Parathyroid adenoma (tissue), 2 donors: ENCODE measurements around the gene PKDCC.

Experiments used
- H2AFZ ChIP-seq: fragments of 300-600 bp; sonication (generic); one replicate; pipeline ENCODE4 v1.7.0; 2017; ENCODE audit warnings: antibody characterized with exemption, mild to moderate bottlenecking
- H3K27ac ChIP-seq: fragments of 300-600 bp; sonication (generic); one replicate; pipeline ENCODE4 v1.7.0; 2017
- H3K27me3 ChIP-seq: fragments of 300-600 bp; sonication (generic); one replicate; pipeline ENCODE4 v1.7.0; 2017; ENCODE audit warnings: low read length; ENCODE audit not compliant: control insufficient read depth, insufficient read depth
- H3K36me3 ChIP-seq: fragments of 300-600 bp; sonication (generic); one replicate; pipeline ENCODE4 v1.7.0; 2017; ENCODE audit warnings: low read length; ENCODE audit not compliant: control insufficient read depth, insufficient read depth
- H3K4me1 ChIP-seq: fragments of 300-600 bp; sonication (generic); one replicate; pipeline ENCODE4 v1.7.0; 2017; ENCODE audit warnings: control low read depth
- H3K4me2 ChIP-seq: fragments of 300-600 bp; sonication (generic); one replicate; pipeline ENCODE4 v1.7.0; 2017; ENCODE audit warnings: low read length
- H3K4me3 ChIP-seq: fragments of 300-600 bp; sonication (generic); one replicate; pipeline ENCODE4 v1.7.0; 2017; ENCODE audit warnings: low read depth, low read length
- H3K79me2 ChIP-seq: fragments of 300-600 bp; sonication (generic); one replicate; pipeline ENCODE4 v1.7.0; 2017; ENCODE audit warnings: control low read depth
- H3K9ac ChIP-seq: fragments of 300-600 bp; sonication (generic); one replicate; pipeline ENCODE4 v1.7.0; 2017; ENCODE audit warnings: mild to moderate bottlenecking
- H3K9me3 ChIP-seq: fragments of 300-600 bp; sonication (generic); one replicate; pipeline ENCODE4 v1.7.0; 2017; ENCODE audit warnings: low read length; ENCODE audit not compliant: control insufficient read depth
- TF ChIP-seq, protein P1 (sequence below): fragments of 300-600 bp; sonication (generic); IDR thresholded peaks from one replicate; pipeline ENCODE4 v1.7.0; 2017; ENCODE audit warnings: antibody characterized with exemption, mild to moderate bottlenecking
- donor health status: primary hyperparathyroidism.

Gene PKDCC

DNA sequence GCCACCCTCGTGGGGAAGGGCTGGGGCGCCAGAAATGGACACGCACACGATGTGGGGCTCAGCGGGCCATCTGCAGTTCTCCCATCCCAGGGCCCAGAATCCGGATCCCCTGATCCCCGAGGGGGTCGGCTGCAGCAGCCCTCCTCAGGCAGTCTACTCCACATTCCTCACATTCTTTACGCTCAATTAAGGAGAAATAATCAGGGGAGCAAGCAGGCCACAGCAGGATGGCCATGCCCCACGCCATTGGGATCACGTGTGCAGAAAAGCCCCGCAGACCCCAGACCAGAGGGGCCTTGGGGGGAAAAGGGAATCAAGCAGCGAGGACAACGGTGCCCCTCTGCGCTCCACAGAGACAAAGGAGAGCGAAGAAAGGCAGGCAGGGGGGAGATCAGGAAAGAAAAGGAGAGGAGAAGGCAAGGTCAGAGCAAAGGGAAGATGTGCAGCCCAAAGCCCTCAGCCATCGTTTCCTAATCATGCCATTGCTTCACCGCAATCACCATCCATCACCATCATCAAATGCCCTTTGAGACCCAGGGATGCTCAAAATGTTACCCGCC is 17.5 kb upstream of the PKDCC start:
- no peak overlapping the region for H3K27ac ChIP-seq
- H2AFZ ChIP-seq: no peak overlapping the region
- peaks cover 3% of the 10 kb centered on the region for H3K4me1 ChIP-seq
- H3K79me2 ChIP-seq: no peaks in the 10 kb centered on the region
- TF ChIP-seq, protein P1, sequence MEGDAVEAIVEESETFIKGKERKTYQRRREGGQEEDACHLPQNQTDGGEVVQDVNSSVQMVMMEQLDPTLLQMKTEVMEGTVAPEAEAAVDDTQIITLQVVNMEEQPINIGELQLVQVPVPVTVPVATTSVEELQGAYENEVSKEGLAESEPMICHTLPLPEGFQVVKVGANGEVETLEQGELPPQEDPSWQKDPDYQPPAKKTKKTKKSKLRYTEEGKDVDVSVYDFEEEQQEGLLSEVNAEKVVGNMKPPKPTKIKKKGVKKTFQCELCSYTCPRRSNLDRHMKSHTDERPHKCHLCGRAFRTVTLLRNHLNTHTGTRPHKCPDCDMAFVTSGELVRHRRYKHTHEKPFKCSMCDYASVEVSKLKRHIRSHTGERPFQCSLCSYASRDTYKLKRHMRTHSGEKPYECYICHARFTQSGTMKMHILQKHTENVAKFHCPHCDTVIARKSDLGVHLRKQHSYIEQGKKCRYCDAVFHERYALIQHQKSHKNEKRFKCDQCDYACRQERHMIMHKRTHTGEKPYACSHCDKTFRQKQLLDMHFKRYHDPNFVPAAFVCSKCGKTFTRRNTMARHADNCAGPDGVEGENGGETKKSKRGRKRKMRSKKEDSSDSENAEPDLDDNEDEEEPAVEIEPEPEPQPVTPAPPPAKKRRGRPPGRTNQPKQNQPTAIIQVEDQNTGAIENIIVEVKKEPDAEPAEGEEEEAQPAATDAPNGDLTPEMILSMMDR: no peak
- H3K9me3 ChIP-seq: no peaks in the 10 kb centered on the region
- H3K36me3 ChIP-seq: no peaks in the 10 kb centered on the region
- no peak overlapping the region for H3K4me3 ChIP-seq
- no peak overlapping the region for H3K9ac ChIP-seq
- H3K27me3 ChIP-seq: no peaks in the 10 kb centered on the region
- H3K4me2 ChIP-seq: no peak overlapping the region

DNA sequence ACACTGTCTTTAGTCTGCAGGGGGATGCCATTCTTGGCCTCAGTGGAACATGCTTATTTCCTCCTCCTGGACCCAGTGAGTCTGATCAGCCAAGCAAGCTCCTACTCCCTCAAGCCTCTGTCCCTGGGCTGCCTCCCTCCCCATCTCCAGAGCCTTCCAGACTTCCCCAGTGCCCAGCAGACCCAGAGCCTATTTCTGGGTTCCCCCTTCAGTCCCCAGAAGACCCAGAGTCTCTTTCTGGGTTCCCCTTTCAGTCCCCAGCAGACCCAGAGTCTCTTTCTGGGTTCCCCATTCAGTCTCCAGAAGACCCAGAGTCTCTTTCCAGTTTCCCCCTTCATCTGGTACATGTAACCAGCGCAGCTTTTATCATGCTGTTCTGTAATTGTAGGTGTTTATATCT is 17.0 kb upstream of the PKDCC start:
- H3K9me3 ChIP-seq: no peaks in the 10 kb centered on the region
- H3K9ac ChIP-seq: no peak overlapping the region
- H3K36me3 ChIP-seq: no peaks in the 10 kb centered on the region
- TF ChIP-seq, protein P1: no peak
- no peak overlapping the region for H2AFZ ChIP-seq
- H3K27ac ChIP-seq: no peak overlapping the region
- H3K4me2 ChIP-seq: no peak overlapping the region
- no peak overlapping the region for H3K4me3 ChIP-seq
- no peaks in the 10 kb centered on the region for H3K79me2 ChIP-seq
- H3K4me1 ChIP-seq: no peaks in the 10 kb centered on the region
- no peaks in the 10 kb centered on the region for H3K27me3 ChIP-seq

DNA sequence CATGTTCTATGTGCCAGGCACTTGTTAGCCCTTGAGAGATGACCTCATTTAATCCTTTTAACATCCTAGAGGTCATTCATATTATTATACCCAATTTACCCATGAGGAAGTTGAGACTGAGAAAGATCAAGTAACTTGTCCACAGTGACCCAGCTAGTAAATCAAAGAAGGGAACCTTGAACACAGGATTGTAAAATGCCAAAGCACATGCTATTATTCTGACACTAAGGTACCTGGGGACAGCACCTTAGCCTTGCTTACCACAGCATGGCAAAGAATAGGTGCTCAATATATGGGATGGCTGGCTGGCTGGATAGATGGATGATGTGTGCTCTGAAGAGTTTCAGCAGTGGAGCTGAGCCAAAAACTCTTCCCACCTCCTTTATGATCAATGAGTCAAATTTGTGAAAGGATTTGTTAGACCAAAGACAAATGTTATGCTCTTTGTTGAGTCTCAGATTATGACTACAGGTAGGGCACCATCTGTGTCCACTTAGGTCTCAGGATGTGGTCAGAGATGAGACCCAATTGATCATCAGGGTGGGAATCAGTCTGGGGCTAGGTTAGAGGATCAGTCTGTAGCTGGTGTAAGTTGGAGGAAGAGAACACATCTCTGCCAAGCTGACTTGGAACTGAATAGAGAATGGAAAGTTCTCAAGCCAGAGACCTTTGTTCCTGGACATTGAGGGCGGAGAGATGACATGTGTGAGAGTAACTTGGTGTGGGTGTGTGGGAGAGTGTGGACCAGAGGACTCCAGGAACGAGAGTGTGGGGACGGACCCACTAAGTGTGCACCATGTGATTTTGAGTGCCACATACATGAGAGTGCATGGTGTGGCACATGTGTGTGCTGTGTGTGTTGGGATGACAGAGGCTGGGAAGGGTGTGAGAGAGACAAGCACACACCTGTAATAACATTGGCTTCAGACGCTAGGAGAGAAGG is 16.3 kb upstream of the PKDCC start:
- no peak overlapping the region for H3K4me3 ChIP-seq
- TF ChIP-seq, protein P1: no peak
- H3K79me2 ChIP-seq: no peaks in the 10 kb centered on the region

DNA sequence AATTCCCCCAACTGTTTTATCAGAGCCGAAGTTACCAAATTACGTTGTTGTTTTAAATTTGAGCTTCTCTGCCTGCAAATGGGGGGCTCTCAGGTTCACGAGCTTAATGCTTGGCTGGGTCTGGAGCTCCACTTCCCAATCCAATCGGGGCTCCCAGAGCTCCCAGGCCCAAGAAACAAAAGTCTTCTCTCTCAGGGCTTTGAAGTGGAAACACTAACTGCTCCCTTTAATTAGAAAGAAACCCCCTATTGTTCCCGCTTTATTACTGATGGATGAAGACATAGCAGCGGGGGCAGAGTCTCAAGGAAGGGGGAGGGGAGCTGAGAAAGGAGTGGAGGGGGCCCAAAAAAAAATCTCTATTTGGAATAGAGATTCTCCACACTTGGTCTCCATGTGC is 15.6 kb upstream of the PKDCC start:
- H3K4me3 ChIP-seq: no peak overlapping the region
- TF ChIP-seq, protein P1: no peak
- no peak overlapping the region for H3K9ac ChIP-seq
- no peaks in the 10 kb centered on the region for H3K79me2 ChIP-seq
- no peaks in the 10 kb centered on the region for H3K9me3 ChIP-seq
- H3K4me1 ChIP-seq: no peaks in the 10 kb centered on the region
- H3K36me3 ChIP-seq: no peaks in the 10 kb centered on the region
- no peak overlapping the region for H3K4me2 ChIP-seq
- H2AFZ ChIP-seq: no peak overlapping the region
- H3K27ac ChIP-seq: no peak overlapping the region
- H3K27me3 ChIP-seq: no peaks in the 10 kb centered on the region

More for the DNA sequence above, 16.3 kb upstream of the PKDCC start:
- no peak overlapping the region for H3K27ac ChIP-seq
- H2AFZ ChIP-seq: no peak overlapping the region
- H3K4me1 ChIP-seq: no peaks in the 10 kb centered on the region
- no peaks in the 10 kb centered on the region for H3K36me3 ChIP-seq
- H3K4me2 ChIP-seq: no peak overlapping the region
- no peaks in the 10 kb centered on the region for H3K27me3 ChIP-seq
- no peaks in the 10 kb centered on the region for H3K9me3 ChIP-seq
- H3K9ac ChIP-seq: no peak overlapping the region
